NCI-H2227 (cell line): Measurements from ENCODE around the gene DNAH1.
"Not testable (repeated sequence)": the region's sequence is repeated elsewhere in the genome, so short reads cannot be mapped to it uniquely, and the experiment has no call there.

Experiments used
- DNase-seq: peaks from one replicate; lab custom pipeline; 2025; ENCODE audit not compliant: unreplicated experiment; lab: John Stamatoyannopoulos, UW

Gene DNAH1

DNA sequence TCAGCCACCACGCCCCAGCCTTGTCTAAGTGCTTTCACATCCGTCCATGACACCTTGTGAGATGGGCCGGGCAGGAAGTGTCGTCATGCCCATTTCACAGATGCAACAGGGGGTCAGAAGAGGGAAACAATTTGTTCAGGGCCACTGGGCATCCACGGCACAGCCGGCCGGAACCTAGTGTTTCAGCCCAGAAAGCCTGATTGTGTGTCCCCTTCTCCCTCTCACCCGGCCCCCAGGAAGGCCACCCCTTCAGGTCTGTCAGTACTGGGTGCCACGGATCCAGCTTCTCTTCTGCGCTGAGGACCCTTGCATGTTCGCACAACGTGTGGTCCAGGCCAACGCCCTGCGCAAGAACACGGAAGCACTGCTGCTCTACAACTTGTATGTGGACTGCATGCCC is 15.8 kb downstream of the DNAH1 start:
- no peak for DNase-seq

DNA sequence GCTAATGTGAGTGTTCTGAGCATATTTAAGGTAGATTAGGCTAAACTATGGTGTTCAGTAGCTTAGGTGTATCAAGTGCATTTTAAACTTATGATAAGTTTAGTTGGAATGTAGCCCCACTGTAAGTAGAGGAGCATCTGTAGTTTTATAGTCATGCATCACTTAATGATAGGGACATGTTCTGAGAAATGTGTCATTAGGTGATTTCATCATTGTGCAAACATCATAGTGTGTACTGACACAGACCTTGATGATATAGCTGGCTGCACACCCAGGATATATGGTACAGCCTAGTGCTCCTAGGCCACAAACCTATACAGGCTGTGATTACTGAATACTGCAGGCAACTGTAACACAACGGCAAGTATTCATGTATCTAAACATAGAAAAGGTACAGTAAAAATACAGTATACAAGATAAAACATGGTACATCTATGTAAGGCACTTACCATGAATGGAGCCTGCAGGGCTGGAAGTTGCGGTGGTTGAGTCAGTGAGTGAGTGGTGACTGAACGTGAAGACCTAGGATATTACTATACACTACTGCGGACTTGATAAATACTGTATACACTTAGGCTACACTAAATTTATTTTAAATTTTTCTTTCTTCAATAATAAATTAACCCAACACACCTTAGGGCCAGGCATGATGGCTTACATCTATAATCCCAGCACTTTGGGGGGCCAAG is 17.9 kb downstream of the DNAH1 start:
- DNase-seq: no peak

DNA sequence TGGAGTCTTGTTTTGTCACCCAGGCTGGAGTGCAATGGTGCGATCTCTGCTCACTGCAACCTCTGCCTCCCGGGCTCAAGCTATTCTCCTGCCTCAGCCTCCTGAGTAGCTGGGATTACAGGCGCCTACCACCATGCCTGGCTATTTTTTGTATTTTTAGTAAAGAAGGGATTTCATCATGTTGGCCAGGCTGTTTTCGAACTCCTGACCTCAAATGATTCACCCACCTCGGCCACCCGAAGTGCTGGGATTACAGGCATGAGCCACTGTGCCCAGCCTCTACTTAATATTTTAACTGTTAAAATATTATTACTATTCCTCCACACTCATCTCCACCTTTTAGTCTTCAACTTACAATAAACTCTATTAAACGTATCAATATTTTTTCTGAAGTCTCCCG is 22.0 kb downstream of the DNAH1 start:
- DNase-seq: not testable (repeated sequence)

DNA sequence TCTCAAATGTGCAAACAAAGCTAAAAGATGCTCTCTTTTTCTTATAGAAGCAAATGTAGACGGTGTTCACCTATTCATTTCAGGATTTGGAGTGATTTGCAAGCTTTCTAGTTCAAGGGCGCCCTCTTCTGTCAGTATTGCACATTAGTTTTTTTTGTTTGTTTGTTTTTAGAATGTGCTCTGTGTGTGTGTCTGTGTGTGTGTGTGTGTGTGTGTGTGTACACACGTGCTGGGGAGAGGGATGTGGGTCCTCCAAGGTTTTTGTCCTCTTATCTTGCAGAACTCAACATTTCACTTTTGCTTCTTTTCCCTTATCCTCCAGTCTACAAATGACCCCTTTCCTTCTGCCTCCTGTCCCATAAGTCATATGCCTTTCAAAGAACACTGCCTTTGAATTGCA is 23.5 kb downstream of the DNAH1 start:
- DNase-seq: peak; percentile 83

DNA sequence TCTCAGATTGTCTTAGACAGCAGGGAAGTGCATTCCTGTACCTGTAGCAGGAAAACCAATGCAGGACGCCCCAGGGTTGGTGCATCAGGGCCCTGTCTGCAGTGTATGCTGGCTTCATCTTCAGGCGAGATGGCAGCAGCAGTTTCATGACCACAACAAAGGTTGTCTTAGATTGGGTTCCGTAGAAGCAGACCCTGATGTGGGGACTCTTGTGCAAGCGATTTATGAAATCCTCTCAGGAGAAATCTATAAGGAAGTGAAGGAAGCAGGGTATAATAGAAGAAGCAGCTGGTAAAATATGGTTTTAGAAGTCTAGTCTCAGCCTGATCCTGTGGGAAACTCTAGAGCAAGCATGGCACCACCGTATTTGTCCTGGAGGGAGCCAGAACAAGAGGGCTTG is 25.0 kb downstream of the DNAH1 start:
- DNase-seq: no peak

DNA sequence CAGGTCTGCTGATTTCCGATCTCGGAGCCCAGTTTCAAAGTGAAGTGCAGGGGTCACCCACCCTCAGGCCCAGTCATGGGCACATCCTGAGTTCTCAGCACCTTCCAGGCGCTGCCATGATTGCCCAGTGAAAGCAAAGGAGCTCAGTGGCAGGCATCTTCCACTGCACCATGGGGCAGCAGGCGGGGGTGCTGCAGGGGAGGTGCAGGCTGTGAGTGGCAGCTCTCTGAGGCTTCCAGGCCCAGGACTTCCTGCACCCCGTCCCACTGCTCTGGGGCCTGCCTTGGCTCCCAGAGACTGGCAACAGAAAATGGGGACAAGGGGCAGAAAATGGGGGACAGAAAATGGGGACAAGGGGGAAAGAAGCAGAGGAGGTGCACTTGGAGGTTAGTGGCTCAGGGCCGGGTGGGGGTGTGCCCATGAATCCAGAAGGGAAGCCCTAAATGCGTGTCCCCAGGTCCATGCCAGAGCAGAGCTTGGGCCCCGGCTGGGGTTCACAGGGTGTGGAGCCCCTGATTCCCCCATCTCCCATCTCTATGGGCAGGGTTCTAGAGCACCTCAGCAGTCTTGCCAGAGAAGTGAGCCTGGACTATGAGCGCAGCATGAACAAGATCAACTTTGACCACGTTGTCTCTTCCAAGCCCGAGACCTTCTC is 28.0 kb downstream of the DNAH1 start:
- DNase-seq: no peak

DNA sequence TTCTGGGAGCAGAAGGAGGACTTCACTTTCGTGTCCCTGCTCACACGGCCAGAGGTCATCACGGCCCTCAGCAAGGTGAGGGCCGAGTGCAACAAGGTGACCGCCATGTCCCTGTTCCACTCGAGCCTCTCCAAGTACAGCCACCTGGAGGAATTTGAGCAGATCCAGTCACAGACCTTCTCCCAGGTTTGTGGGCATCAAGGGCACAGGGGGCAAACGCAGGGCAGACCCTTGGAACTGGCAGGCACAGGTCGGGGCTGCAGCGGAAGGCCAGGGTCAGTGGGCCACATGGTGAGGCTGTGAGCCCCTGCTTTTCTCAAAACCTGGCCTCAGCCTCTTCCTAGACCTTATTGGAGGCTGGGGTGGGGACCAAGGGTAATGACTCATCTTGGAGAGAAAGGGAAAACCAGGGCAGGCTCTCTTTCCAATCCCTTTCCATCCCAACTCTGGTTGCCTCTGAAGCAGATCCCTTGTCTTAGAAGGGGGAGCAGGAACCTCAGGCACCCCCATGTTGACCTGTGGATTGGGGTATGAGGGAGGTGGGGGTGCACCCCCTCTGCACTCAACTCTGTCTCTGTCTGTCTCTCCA is 29.5 kb downstream of the DNAH1 start:
- no peak for DNase-seq

DNA sequence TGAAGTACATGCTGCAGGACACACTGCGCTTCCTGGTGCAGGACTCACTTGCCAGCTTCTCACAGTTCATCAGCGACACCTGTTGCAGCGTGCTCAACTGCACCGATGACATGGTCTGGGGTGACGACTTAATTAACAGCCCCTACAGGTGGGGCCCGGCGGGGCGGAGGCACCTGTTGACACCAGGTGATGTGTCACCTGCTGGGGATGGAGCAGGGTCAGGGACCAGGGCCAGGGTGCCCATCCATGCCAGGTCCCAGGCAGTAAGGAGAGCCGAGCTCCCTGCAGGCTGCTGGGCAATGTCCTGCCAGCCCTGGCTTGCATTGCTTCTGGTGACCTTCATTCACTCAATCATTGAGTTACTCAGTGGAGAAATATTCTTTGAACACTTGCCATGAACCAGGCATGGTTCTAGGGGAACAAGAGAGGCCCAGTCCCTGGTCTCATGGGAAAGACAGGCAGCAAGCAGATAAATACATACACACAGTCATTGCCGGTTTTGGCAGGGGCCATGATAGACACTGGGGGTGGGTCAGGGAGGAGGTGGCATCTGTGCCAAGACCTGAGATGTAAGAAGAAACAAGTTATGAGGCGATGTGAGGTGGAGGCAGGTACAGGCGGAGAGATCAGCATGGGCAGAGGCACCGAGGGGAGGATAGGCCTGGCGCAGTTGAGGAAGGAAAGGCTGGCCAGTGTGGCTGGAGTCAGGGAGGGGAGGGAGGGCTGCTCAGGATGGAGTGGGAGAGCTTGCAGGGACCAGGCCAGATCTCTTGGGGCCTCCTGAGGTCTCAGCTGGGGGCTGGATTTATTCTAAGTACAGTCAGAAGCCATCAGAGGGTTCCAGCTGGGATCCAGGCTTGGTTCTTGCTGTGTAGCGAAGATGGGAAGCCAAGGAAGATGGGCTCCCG is 30.8 kb downstream of the DNAH1 start:
- DNase-seq: no peak

DNA sequence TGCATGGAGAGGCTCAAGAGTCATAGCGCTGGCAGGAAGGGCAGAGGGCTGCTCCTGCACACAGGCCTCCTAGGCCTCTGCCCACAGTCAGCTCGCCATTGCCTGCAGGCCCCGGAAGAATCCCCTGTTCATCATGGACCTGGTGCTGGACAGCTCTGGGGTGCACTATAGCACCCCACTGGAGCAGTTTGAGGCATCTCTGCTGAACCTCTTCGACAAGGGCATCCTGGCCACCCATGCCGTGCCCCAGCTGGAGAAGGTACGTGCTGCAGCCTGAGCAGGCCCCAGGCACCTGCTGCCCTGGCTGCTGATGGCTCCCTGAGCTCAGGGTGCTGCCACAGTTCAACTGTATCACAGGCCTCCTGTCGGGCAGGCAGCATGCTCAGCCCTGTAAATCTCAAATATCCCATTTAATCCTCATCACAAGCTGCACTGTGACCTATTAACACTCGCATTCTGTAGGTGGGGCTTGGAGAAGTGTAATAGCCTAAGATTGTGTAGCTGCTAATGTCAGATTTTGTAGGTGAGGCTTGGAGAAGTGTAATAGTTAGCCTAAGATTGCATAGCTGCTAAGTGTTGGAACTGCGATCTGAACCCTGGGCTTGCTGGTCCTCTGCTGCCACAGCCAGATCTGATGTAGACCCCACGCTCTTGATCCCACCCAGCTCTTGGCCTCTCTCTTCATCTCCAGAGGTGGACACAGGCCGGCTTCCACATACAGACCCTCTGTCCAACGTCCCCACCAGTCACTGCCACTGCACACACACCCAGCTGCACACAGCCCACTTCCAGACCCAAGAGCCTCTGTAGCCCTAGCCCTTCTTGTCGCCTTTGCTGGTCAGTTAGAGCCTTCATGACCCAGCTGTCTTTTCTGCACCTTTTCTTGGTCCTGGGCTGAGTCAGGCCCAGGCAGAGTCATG is 31.9 kb downstream of the DNAH1 start:
- DNase-seq: no peak

DNA sequence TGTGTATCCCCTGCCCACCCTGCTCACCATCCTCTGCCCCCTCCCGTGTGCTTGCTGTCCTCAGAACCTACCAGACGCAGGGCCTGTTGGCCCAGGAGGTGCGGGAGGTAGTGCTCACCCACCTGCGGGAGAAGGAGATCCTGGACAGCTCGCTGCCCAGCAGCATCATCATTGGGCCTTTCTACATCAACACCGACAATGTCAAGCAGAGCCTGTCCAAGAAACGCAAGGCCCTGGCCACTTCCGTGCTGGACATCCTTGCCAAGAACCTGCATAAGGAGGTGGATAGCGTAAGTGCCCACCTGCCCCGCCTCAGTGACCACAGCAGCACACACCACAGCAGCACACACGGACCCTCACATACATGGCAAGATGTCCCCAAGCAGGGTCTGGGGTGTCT is 33.0 kb downstream of the DNAH1 start:
- no peak for DNase-seq

DNA sequence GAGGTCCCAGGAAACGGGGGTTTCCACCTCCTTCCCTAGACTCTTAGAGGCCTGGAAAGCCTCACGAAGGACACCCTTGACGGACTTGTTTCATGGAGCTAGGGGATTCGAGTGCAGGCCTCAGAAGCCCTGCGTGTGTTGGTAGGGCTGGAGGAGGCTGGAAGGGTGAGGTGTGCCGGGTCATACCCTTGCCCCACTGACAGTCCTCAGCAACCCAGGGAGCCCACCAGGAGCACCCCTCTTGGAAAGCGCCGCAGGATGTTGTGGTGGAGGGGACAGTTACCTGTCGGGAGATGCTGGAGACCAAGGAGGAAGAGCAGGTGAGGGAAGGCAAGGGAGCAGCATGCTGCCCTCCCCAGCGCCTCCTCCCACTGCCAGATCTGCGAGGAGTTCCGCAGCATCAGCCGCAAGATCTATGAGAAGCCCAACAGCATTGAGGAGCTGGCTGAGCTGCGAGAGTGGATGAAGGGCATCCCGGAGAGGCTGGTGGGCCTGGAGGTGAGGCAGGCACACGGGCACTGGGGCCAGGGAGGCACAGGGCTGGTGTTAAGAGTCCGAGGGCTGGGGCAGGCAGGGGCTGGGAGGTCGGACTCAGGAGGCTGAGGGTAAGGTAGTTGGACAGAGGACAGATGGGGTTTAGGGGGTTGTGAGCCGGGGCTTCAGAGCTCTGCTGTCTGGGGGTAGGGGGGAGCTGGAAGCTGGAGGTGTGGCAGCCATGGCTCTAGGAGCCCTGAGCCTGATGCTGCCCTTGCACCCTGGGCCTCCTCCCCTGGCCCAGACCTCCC is 33.7 kb downstream of the DNAH1 start:
- no peak for DNase-seq

DNA sequence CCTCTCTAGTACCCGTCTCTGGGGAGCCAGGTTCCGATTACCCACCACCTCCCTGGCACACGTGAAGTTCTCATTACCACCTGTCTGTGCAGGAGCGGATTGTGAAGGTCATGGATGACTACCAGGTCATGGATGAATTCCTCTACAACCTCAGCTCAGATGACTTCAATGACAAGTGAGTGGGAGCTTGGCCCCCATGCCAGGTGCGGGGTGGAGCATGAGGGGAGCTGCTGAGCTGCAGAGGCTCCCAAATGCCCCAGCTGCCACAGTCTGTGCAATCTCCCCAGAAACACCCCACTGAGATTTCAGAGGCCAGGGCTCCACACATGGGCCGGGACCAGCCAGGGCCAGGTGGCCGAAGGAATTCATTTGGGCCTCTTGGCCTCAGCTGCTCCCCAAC is 34.3 kb downstream of the DNAH1 start:
- no peak for DNase-seq

DNA sequence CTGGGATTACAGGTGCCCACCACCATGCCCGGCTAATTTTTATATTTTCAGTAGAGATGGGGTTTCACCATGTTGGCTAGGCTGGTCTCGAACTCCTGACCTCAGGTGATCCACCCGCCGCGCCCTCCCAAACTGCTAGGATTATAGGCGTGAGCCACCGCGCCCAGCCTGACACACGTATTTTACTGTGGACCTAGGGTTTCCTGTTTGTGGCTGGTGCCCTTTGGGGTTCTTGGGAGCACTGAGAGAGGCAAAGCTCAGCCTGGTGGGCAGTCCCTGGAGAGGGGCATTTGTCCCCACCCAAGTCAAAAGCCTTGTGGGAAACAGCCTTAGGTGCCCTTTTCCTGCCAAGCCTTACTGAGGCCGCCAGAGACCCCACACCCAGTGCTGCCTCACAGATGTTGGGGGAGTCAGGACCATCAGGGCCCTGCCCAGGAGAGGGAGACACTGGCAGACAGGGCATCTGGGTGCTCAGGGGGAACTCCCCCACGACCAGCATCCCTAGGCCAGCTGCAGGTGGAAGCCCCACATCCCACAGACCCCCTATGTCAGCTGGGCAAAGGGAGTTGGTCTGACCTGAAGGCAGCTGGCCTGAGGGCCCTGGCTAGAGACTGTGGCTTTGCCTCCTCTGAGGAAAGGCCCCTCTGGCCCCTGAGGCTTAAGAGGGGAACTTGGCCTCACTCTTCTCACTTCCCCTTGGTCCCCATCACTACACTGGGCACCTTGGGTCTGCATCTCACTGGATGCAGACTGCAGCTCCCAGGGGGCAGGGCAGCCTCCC is 35.1 kb downstream of the DNAH1 start:
- DNase-seq: no peak

DNA sequence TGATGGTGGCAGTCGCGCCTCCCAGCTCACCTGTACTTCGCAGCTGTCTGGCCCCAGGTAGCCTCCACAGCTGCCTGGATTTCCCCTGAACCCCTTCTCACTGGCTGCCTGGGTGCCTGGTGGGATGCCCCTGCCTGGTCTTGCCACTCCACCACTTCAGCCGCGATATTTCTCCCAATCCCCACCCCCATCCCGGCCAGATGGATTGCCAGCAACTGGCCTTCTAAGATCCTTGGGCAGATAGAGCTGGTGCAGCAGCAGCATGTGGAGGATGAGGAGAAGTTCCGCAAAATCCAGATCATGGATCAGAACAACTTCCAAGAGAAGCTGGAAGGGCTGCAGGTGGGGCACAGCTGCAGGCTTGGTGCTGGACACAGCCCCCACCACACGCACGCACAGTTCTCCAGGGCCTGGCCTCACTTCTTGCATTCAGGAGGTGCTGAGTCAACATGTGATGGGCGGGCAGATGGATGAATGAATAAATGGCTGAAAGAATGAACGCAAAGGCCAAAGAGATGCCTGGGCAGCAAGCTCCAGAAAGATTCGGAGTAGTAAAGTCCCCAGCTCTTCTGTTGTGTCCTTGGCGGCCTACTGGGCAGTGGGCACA is 35.7 kb downstream of the DNAH1 start:
- no peak for DNase-seq

DNA sequence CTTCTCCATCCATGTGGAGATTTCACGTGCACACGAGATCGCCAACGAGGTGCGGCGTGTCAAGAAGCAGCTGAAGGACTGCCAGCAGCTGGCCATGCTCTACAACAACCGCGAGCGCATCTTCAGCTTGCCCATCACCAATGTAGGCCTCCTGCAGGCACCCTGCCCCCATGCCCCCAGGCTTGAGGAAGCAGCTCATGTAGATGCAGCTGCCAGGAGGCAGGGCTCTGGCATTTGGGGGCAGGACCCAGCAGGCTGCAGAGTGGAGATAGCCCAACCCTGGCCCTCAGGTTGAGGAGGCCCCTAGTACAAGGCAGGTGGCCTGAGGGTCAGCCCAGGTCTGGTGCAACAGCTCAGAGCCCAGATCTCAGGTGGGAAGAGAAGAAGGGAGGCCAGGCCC is 36.4 kb downstream of the DNAH1 start:
- no peak for DNase-seq

DNA sequence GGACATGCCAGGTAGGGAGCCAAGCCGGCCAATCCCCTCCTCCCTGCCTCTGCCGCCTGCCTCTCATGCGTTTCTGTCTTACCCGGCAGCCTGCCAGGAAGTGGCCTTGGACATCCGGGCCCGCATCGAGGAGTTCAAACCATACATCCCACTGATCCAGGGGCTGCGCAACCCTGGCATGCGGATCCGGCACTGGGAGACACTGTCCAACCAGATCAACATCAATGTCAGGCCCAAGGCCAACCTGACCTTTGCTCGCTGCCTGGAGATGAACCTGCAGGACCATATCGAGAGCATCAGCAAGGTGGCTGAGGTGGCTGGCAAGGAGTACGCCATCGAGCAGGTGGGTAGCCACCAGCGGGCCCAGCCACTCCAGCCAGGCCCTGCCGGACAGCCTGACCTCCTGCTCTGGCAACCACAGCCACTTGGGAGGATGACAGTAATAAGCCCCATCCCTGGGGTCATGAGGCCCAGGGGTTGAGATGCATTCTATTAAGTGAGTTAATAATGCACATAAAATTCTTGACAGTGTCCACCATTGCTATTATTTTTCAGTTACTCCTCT is 37.3 kb downstream of the DNAH1 start:
- no peak for DNase-seq

DNA sequence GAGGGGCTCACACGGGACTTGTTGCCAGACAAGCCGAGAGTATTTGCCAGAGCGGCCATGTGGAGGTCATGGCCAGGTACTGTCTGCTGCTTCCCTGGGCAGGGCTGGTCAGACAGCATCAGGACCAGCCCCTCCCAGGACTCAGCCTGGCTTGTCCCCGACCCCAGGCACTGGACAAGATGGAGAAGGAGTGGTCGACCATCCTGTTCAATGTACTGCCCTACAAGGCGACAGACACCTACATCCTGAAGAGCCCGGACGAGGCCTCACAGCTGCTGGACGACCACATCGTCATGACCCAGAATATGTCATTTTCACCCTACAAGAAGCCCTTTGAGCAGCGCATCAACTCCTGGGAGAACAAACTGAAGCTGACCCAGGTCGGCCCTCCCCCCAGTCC is 38.6 kb downstream of the DNAH1 start:
- DNase-seq: no peak

DNA sequence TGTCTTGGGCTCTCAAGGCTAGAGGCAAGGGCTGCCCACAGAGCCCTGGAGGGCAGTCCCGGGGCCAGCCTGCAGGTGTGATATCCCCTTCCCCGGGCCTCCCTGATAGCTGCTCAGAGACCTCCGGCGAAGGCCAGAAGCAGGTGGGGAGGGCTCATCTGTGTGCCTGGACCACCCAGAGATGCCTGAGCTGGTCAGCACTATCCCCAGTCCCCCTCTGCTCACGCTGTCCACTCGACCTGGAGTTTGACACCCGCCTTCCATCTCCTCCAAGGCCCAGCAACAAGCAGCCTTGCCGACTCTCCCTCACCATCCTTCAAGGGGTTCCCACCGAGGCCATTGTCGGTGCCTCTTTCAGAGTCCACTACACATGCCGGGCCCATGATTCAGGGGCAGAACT is 39.4 kb downstream of the DNAH1 start:
- no peak for DNase-seq
